ENCODE results near the gene ARAP3. TPM values are rescaled to one million over a fixed set of nuclear protein-coding genes. Genes with fewer than 3 reads are reported as not detected.

The ARAP3 gene
- total RNA-seq, 1 experiment from 2014 or later = 2.5 TPM

- ChIA-PET CTCF (no interaction called here), POLR2A (no interaction called here)
- no peaks in the 10 kb centered on the region for H3K4me1 ChIP-seq (ENCODE audit: control insufficient read depth, insufficient read depth, low read length)
- ATAC-seq (no peak), DNase-seq (ENCODE audit: low read depth, low spot score) (no peak)
- H3K27me3 ChIP-seq (ENCODE audit: control insufficient read depth, insufficient read depth, low read length) = no peaks in the 10 kb centered on the region
- in situ Hi-C loops (cut with HindIII; ENCODE audit: low pct_unique_long_range_greater_than_20kb, low sequenced_read_pairs) = no loop called here
- no peaks in the 10 kb centered on the region for H3K9me3 ChIP-seq (ENCODE audit: control insufficient read depth, insufficient read depth, low read depth, low read length)
- no peak overlapping the region for H3K27ac ChIP-seq (ENCODE audit: low read length)
- no TSS peak for BruUV-seq (replicated peaks)
- H3K36me3 ChIP-seq (ENCODE audit: control insufficient read depth, insufficient read depth, low read length) = no peaks in the 10 kb centered on the region
- TF ChIP-seq CTCF (IDR thresholded peaks at IDR 0.05) = no peak; the same call in 1 of the 2 replicates
- no peak for TF ChIP-seq TCF7L2 (IDR thresholded peaks at IDR 0.05; ENCODE audit: low read depth, low read length)
- no peak for TF ChIP-seq POLR2AphosphoS5 (IDR thresholded peaks at IDR 0.05; ENCODE audit: low read depth, low read length)
- TF ChIP-seq SIN3A (IDR thresholded peaks at IDR 0.05; ENCODE audit: borderline replicate concordance, insufficient read depth, low read depth, low read length) = no peak
- TF ChIP-seq, protein P1, sequence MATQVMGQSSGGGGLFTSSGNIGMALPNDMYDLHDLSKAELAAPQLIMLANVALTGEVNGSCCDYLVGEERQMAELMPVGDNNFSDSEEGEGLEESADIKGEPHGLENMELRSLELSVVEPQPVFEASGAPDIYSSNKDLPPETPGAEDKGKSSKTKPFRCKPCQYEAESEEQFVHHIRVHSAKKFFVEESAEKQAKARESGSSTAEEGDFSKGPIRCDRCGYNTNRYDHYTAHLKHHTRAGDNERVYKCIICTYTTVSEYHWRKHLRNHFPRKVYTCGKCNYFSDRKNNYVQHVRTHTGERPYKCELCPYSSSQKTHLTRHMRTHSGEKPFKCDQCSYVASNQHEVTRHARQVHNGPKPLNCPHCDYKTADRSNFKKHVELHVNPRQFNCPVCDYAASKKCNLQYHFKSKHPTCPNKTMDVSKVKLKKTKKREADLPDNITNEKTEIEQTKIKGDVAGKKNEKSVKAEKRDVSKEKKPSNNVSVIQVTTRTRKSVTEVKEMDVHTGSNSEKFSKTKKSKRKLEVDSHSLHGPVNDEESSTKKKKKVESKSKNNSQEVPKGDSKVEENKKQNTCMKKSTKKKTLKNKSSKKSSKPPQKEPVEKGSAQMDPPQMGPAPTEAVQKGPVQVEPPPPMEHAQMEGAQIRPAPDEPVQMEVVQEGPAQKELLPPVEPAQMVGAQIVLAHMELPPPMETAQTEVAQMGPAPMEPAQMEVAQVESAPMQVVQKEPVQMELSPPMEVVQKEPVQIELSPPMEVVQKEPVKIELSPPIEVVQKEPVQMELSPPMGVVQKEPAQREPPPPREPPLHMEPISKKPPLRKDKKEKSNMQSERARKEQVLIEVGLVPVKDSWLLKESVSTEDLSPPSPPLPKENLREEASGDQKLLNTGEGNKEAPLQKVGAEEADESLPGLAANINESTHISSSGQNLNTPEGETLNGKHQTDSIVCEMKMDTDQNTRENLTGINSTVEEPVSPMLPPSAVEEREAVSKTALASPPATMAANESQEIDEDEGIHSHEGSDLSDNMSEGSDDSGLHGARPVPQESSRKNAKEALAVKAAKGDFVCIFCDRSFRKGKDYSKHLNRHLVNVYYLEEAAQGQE (IDR thresholded peaks at IDR 0.05; ENCODE audit: insufficient read depth in 1 of 2, low read depth in 2 of 2, low read length in 1 of 2) = no peak
- intact Hi-C loops (cut with micrococcal nuclease; ENCODE audit: unreplicated experiment) = no loop called here
- H3K4me3 ChIP-seq (ENCODE audit: low read depth in 2 of 2, low read length in 2 of 2) = no peak overlapping the region
Observed at GRCh38 chr5:141649056-141649688, 32.9 kb downstream of the ARAP3 start.

DNA sequence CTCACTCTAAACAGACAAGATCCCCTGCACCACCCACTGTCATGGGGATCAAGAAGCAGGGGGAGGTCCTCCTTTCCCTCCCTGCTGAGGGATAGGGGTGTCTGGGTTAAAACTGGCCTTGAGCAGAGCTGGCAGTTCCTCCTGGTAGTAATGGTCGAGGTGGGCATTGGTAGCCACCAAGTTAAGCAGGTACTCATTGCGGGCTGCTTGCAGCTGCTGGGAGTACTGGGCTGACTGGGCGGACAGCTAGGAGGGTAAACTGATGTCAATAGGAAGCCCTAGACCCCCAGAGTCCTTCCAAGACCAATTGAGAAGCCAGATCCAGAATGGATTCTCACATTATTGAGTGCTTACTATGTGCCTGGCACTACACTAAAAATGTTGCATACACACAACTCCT is 34.2 kb downstream of the ARAP3 start:
- no peaks in the 10 kb centered on the region for H3K4me1 ChIP-seq (ENCODE audit: control insufficient read depth, insufficient read depth, low read length)
- POLR2A ChIA-PET = no interaction called here
- intact Hi-C loops (cut with micrococcal nuclease; ENCODE audit: unreplicated experiment) = no loop called here
- no peaks in the 10 kb centered on the region for H3K9me3 ChIP-seq (ENCODE audit: control insufficient read depth, insufficient read depth, low read depth, low read length)
- CTCF ChIA-PET = no interaction called here
- in situ Hi-C loops (cut with HindIII; ENCODE audit: low pct_unique_long_range_greater_than_20kb, low sequenced_read_pairs) = no loop called here
- no peak for ATAC-seq
- no peaks in the 10 kb centered on the region for H3K36me3 ChIP-seq (ENCODE audit: control insufficient read depth, insufficient read depth, low read length)
- H3K27ac ChIP-seq (ENCODE audit: low read length) = no peak overlapping the region
- TF ChIP-seq TCF7L2 (IDR thresholded peaks at IDR 0.05; ENCODE audit: low read depth, low read length) = no peak
- no peak for TF ChIP-seq SIN3A (IDR thresholded peaks at IDR 0.05; ENCODE audit: borderline replicate concordance, insufficient read depth, low read depth, low read length)
- no peak for TF ChIP-seq CTCF (IDR thresholded peaks at IDR 0.05)
- TF ChIP-seq, protein P1 (IDR thresholded peaks at IDR 0.05; ENCODE audit: insufficient read depth in 1 of 2, low read depth in 2 of 2, low read length in 1 of 2) = no peak
- TF ChIP-seq POLR2AphosphoS5 (IDR thresholded peaks at IDR 0.05; ENCODE audit: low read depth, low read length) = no peak
- DNase-seq (ENCODE audit: low read depth, low spot score) = no peak
- BruUV-seq (replicated peaks) = no TSS peak
- H3K4me3 ChIP-seq (ENCODE audit: low read depth in 2 of 2, low read length in 2 of 2) = no peak overlapping the region
- no peaks in the 10 kb centered on the region for H3K27me3 ChIP-seq (ENCODE audit: control insufficient read depth, insufficient read depth, low read length)
